Fibroblast of lung (primary cell): ENCODE measurements around the gene CNST.

Experiments used
- EZH2 ChIP-seq: IDR thresholded peaks from 2 replicates; pipeline ENCODE4 v1.5.1; 2012; ENCODE audit warnings: low read length, control low read depth, mild to moderate bottlenecking; ENCODE audit errors: missing control alignments
- TF ChIP-seq, protein P1 (sequence below), 2 donors: IDR thresholded peaks in 1 of 2; conservative IDR thresholded peaks in 1 of 2; 1 replicate in 1 of 2; 2 replicates in 1 of 2; pipeline ENCODE4 v1.5.1; 2011 to 2012; ENCODE audit warnings: low read length in 2 of 2, control low read depth in 1 of 2, inconsistent platforms in 1 of 2, low read depth in 1 of 2, mild to moderate bottlenecking in 1 of 2

DNA sequence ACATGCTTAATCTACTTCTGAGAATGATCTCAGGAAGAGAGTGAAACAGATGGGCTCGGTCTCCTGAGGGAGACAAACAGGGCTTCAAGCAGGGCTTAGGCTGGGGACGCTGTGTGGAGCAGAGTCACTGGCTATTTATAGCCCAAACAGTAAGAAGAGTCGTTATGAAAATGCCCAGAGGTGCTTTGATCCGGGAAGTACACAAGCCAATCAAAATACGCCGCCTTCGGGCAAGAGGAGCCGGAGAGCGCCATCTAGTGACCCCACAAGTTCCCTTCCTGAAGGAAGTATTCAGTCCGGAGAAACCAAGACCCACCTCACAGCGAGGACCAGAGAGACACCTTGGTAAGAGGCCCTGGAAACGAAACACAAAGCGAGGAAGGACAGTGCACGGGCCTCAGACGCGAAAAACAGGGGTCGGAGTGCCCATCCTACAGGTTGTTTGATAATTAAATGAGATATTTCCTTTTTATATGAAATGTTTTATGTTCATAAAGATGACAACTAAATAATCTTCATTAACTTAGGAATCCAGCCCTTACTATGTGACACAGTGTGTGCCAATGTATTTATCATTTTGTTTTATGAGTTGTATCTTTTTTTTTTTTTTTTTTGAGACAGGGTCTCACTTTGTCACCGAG is 133.0 kb downstream of the CNST start:
- TF ChIP-seq, protein P1, sequence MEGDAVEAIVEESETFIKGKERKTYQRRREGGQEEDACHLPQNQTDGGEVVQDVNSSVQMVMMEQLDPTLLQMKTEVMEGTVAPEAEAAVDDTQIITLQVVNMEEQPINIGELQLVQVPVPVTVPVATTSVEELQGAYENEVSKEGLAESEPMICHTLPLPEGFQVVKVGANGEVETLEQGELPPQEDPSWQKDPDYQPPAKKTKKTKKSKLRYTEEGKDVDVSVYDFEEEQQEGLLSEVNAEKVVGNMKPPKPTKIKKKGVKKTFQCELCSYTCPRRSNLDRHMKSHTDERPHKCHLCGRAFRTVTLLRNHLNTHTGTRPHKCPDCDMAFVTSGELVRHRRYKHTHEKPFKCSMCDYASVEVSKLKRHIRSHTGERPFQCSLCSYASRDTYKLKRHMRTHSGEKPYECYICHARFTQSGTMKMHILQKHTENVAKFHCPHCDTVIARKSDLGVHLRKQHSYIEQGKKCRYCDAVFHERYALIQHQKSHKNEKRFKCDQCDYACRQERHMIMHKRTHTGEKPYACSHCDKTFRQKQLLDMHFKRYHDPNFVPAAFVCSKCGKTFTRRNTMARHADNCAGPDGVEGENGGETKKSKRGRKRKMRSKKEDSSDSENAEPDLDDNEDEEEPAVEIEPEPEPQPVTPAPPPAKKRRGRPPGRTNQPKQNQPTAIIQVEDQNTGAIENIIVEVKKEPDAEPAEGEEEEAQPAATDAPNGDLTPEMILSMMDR (conservative IDR thresholded peaks at IDR 0.05 in 1 of 2, IDR thresholded peaks at IDR 0.05 in 1 of 2; ENCODE audit: low read depth in 1 of 2, low read length in 2 of 2): peak; percentile 89 to 91
- TF ChIP-seq EZH2: no peak
